Measurements from ENCODE around the gene KLHL14. TPM values are rescaled to one million over a fixed set of nuclear protein-coding genes. Genes with fewer than 3 reads are reported as not detected.
"Not testable (repeated sequence)": the region's sequence is repeated elsewhere in the genome, so short reads cannot be mapped to it uniquely, and the experiment has no call there.

Gene KLHL14
- total RNA-seq, 1 experiment from 2014 or later: not detected

DNA sequence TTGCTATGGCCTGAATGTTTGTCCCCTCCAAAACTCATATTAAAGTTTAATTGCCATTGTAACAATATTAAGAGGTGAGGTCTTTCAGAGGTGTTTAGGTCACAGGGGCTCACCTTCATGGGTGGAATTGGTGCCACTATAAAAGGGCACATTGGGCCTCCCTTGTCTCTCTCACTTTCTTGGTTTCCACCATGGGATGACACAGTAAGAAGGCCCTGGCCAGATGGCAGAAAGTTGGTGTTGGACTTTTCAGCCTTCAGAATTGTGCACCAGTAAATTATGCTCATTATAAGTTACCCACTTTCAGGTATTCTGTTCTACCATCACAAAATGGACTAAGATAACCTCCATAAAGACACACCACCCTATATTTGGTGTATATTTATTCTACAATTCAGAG is 102.1 kb downstream of the KLHL14 start:
- no peak for DNase-seq (ENCODE audit: low spot score)
- in situ Hi-C loops (cut with HindIII; ENCODE audit: low sequenced_read_pairs): no loop called here

DNA sequence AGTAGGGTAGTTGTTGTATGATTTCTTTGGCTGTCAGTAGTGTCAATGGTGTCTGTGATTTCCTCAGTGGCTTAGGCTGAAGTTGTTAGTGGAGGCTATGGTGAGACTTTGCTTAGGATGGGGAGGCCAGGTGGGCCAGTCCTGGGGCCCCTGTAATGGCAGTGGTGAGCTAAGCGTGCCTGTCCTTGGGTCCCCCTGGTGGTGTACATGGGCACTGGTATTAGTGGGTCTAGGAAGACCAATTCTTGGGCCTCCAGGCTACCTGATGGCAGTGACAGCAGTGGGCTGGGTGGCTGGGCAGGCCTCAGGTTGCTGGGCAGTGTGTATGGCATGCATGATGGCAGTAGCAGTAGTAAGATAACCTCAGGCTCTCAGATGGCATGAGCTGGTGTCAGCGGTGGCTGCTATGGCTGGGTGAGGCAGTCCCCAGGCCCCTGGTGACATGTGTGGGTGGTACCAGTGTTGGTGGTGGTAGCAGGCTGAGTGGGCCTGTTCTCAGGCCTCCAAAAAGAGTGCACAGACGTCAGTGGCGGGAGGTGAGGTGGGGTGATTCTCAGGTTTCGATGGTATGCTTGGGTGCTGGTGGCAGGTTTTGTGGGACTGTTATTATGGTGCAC is 103.2 kb downstream of the KLHL14 start:
- in situ Hi-C loops (cut with HindIII; ENCODE audit: low sequenced_read_pairs): no loop called here
- DNase-seq (ENCODE audit: low spot score): no peak

DNA sequence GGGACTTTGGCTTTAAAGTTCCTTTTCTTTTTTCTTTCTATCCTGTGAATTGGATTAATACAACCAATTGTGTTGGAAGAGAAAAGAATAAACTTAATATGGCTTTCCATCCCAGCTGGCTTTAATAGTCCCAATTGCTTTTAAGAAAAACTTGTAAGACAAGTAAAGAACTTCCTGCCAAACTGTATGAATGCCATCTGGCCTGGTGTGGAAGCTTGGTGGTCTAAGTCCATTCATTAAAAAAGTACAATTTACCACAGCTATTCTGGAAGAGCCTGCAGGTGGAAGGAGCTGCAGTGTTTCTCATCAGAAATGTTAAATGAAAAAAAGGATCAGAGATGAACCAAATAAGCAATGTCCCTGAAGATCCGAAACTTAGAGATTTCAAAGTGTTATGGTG is 103.9 kb downstream of the KLHL14 start:
- in situ Hi-C loops (cut with HindIII; ENCODE audit: low sequenced_read_pairs): no loop called here
- no peak for DNase-seq (ENCODE audit: low spot score)

DNA sequence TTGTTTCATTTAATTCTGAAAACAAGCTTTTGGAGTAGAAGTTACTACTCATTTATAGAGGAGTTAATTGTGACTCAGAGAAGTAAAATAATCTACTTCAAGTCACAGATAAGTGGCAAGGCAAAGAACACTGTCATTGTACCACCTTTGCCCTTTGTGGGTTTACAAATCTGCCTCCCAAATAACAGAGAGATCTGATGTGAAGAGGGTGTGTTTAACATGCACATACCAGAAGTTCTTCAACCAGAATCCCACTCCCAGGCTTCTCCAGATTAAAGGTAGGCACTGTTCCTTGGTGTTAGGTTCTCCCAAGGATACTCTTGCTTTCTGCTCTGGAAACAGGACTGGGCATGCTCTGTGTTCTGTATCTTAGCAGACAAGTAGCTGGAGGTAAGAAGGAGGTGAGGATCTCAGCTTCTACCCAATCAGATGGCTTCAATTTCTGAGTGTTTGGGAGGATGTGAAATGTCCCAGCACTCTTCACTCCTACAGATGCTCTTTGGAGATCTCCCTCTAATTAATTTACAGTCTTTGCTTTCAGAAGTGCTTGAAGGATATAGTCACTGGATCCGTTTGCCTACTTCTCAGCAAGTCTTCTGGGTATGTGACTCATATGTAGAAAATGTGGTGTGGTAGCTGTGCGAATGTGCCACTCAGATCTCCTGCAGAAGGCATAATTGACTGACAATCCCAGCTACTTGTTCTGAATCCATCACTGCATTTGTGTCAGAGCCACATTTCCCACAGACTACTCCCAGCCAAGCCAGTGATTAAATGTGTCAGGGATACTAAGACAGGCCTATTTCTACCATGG is 111.1 kb downstream of the KLHL14 start:
- no peak for DNase-seq (ENCODE audit: low spot score)
- in situ Hi-C loops (cut with HindIII; ENCODE audit: low sequenced_read_pairs): no loop called here

DNA sequence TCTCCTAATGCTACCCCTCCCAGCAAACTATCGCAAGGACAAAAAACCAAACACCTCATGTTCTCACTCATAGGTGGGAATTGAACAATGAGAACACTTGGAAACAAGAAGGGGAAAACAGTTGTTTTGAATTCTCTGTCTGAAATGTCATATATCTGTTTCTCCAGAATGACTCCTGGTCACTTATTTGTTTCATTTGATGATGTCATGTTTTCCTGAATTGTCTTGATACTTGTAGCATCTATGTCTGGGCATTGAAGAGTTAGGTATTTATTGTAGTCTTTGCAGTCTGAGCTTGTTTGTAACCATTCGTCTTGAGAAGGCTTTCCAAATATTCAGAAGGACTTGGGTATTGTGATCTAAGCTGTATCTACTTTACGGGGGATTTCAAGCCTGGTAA is 118.3 kb downstream of the KLHL14 start:
- in situ Hi-C loops (cut with HindIII; ENCODE audit: low sequenced_read_pairs); DNase-seq (ENCODE audit: low spot score): not testable (repeated sequence)

DNA sequence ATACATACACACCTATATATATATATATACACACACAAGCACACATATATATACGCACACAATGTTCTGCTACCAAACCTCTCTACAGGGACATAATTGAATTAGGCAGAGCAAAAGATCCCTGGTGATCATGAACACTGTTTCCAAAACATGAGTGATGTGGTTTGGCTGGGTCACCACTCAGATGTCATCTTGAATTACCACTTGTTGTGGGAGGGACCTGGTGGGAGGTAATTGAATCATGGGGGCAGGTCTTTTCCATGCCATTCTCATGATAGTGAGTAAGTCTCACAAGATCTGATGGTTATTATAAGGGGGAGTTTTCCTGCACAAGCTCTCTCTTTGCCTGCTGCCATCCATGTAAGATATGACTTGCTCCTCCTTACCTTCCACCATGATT is 135.2 kb downstream of the KLHL14 start:
- DNase-seq (ENCODE audit: low spot score); in situ Hi-C loops (cut with HindIII; ENCODE audit: low sequenced_read_pairs): not testable (repeated sequence)

DNA sequence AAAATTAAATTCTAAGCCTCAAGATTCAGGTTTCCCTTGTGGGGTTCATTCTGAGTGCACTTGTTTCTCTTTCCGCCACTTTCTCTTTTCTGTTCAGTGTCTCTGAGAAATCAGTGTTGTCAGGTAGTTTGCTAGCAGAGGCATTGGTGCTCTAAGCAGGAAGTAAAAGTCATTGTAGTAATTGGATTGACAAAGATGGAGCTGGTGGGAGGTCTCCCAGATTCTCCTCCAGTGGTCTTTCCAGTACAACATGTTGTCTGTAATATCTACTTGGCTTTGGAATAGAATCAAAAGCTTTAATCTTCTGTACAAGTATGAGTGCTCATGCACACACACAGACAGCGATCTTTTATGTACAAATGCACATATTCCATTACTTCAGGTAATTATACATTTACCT is 135.6 kb downstream of the KLHL14 start:
- in situ Hi-C loops (cut with HindIII; ENCODE audit: low sequenced_read_pairs): no loop called here
- DNase-seq (ENCODE audit: low spot score): no peak

DNA sequence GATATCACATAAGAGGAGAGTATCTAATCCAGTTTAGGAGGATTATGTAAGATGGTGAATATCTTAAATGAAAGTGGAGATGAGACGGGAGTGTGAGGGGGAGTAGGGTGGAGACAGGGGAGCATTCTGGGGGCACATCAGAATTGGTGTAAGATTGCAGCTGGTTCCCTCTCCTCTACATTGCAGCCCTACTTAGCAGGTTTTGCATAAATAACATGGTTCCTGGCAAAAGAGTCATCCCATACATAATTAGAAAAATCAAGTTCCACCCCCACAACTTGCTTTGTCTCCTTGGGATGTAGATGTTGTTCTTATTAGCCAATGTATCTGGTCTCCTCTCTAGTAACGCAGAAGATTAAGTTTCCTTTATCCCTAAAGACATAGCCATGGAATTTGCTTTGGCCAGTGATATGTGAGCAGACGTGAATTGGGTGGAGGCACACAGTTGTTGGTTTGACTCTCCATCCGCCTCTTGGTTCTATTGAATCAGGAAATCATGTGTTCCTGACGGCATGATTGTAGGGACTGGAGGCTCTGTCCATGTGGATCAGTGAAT is 137.9 kb downstream of the KLHL14 start:
- in situ Hi-C loops (cut with HindIII; ENCODE audit: low sequenced_read_pairs): no loop called here
- DNase-seq (ENCODE audit: low spot score): no peak

DNA sequence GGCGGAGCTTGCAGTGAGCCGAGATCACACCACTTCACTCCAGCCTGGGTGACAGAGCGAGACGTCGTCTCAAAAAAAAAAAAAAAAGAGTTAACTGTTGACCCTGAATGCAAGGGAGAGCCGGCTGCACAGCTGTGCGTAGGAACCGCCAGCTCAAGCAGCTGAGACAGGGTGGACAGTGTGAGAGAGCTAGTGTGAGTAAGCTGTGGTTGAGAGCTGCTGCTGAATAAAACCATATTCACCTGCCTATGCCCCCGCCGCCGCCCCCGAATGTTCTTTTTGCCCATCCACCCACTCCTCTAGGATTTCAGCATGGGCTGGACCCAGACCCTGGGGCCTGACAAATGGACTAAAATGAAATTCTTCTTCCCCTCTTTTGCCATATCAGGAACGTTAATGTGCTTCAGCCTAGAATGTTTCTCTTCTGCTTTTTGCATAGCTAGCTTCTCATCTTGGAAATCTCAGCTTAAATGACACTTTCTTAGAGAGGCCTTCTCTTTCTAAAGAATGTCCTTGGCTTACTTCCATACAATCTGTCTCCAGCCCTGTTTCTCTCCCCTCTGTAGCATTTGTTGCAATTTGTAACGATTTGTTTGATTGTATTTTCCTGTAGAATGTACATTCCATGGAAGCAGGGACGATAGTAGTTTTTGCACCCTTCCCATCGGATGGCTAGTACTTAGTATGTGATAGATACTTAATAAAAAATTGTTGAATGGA is 142.7 kb downstream of the KLHL14 start:
- in situ Hi-C loops (cut with HindIII; ENCODE audit: low sequenced_read_pairs): no loop called here
- DNase-seq (ENCODE audit: low spot score): no peak

DNA sequence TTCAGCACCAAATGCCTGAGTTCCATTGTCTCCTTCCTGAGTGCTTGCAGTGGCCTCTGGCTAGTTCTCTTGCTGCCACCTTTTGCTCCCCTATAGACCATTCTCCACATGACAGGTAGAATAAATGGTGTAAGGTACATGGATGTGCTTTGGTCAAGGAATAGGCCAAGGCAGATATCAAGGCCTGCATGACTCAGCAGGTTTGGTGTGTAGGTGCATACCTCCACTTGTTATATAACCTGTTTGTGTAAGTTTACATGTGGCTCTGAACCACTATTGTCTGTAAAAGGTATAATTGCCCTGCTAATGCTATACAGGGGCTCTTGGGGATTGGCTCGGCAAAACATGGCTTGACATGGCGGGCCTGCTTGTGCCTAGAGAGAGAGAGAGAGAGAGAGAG is 143.5 kb downstream of the KLHL14 start:
- no peak for DNase-seq (ENCODE audit: low spot score)
- in situ Hi-C loops (cut with HindIII; ENCODE audit: low sequenced_read_pairs): no loop called here

DNA sequence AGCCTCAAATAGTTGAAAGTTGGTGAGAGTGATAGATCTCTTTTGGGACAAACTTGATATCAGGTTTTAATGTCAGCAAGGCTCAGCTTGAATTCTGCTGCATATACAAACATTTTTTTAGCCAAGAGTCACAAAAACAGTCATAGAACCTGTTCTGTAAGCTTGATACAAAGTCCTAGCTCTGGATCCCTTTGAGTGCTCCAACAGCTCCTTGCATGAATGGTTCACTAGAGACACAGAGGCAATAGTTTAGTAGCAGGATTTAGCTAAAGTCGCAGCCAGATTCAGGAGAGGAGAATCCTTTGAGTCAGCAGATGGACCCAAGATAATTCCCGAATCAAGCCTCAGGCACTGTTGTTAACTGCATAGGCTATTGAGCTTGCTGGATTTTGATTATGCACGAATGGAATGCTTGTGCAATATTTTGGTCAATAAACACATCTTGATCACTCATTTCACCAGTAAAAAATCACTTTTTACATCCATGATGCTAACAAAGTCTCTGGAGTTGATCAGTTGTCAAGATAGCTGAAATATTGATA is 148.6 kb downstream of the KLHL14 start:
- in situ Hi-C loops (cut with HindIII; ENCODE audit: low sequenced_read_pairs): no loop called here
- peak; percentile 6 for DNase-seq (ENCODE audit: low spot score)

DNA sequence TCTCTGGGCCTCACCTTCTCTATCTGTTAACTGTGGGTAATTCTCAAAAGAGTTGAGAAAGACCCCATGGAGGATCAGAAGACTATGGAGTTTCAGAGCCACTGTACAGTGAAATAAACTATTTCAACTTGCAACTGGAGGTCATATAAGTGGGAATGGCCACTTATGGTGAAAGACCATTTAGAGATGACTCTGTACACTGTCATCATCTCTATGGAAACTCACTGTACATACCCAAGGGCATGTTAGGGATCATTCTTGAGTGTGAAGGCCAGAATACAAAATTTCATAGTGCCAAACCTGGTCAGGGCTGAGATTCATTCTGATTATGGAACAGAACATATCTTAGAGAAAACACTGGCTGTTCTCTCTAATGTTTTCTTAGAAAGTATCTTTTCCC is 149.3 kb downstream of the KLHL14 start:
- in situ Hi-C loops (cut with HindIII; ENCODE audit: low sequenced_read_pairs): no loop called here

More for the DNA sequence above, 149.3 kb downstream of the KLHL14 start:
- DNase-seq (ENCODE audit: low spot score): no peak

Data from G401 (cell line).